ENCODE data around the gene CREB5.

- no peak for TF ChIP-seq ASH2L (IDR thresholded peaks at IDR 0.05; ENCODE audit: low read length)
- no peak for TF ChIP-seq EP300 (IDR thresholded peaks at IDR 0.05; ENCODE audit: borderline replicate concordance in 1 of 2, low read depth in 2 of 2, low read length in 2 of 2)
- no peak for TF ChIP-seq CTCF (IDR thresholded peaks at IDR 0.05; ENCODE audit: control extremely low read depth in 1 of 3, insufficient read depth in 1 of 3, low read depth in 1 of 3, low read length in 3 of 3)
- no peak for TF ChIP-seq POLR2A (IDR thresholded peaks at IDR 0.05; ENCODE audit: control extremely low read depth in 1 of 2, low read depth in 2 of 2, low read length in 2 of 2)
- no peak for TF ChIP-seq TAF7 (optimal IDR thresholded peaks at IDR 0.05; ENCODE audit: borderline replicate concordance, low read depth, low read length)
- TF ChIP-seq TCF12 (IDR thresholded peaks at IDR 0.05; ENCODE audit: low read depth, low read length) = no peak
- no peak for TF ChIP-seq NRF1 (IDR thresholded peaks at IDR 0.05; ENCODE audit: low read depth, low read length)
Measured at GRCh38 chr7:28406192-28406591, 6.1 kb upstream of the CREB5 start.
